Measurements from ENCODE around the gene RBMS3. TPM values are rescaled to one million over a fixed set of nuclear protein-coding genes. Genes with fewer than 3 reads are reported as not detected.
"Not testable (repeated sequence)": the region's sequence is repeated elsewhere in the genome, so short reads cannot be mapped to it uniquely, and the experiment has no call there.

The RBMS3 gene
- total RNA-seq, 4 donors from 2014 or later, result 116 to 171 (median 152) TPM

DNA sequence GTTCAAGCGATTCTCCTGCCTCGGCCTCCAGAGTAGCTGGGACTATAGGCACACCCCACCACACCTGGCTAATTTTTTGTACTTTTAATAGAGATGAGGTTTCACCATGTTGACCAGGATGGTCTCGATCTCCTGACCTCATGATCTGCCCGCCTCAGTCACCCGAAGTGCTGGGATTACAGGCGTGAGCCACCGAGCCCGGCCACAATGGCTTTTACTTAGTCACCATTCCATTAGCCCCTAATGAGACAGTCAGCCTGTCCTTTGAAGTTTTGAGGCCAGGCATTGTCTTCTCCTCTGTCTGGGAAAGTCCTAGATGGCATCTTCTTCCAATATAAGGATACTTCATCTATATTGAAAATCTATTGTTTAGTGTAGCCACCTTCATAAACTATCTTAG, 515.9 kb downstream of the RBMS3 start:
- TF ChIP-seq CTCF (IDR thresholded peaks at IDR 0.05), result no peak
- TF ChIP-seq POLR2A (IDR thresholded peaks at IDR 0.05), result no peak
- Histone ChIP-seq H3K27me3 (no peaks in the 10 kb centered on the region), H3K9me3 (no peaks in the 10 kb centered on the region), H3K4me3 (replicated peaks in 1 of 3) (no peak overlapping the region), H3K36me3 (no peaks in the 10 kb centered on the region), H3K27ac (no peak overlapping the region), H3K4me1 (no peaks in the 10 kb centered on the region)
- 95 to 99% methylated on average over 8 of the region's 8 CpGs for WGBS, 2 donors
- DNase-seq, result no peak
- intact Hi-C loops (cut with DNase I), result no loop called here

DNA sequence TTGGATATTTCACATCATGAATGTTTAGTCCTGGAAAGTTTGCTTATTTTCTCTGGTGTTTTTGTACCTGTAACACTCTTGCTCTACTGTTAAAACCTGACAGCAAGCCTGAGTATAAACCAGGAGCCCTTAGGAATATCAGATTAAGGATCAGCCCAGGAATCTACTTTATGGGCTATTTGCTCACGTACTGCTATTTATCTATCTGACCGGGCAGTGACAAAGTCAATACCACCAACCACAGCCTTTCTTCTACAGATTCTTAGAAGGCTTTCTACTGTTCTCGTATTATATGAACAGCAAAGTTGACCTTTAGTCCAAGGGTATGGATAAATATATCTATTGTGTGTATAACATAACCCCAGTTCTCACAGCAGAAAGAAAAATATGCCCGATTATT, 521.2 kb downstream of the RBMS3 start:
- intact Hi-C loops (cut with DNase I), result no loop called here

DNA sequence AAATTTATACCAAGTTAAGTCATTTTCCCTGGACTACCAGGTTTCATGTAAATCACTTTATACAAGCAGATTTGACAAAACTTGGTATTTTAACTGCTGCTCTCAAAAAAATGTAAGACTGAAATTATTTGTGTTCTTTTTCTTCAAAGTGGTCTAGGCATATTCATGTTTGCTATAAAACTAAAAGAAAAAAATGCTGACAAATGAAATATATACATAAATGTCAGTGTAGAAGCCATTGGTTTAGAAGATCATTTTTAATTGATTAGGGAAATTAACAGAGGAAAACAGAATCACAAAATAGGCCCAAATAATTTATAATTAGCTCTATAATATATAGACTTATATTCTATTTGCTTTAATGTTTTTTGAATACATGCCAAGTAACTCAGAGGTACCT, 523.2 kb downstream of the RBMS3 start:
- no peaks in the 10 kb centered on the region for H3K27me3 ChIP-seq
- no peaks in the 10 kb centered on the region for H3K9me3 ChIP-seq
- no peak for TF ChIP-seq CTCF (IDR thresholded peaks at IDR 0.05)
- no peak for TF ChIP-seq POLR2A (IDR thresholded peaks at IDR 0.05)
- no peak overlapping the region for H3K4me3 ChIP-seq (replicated peaks in 1 of 3)
- no peaks in the 10 kb centered on the region for H3K36me3 ChIP-seq
- no peak overlapping the region for H3K27ac ChIP-seq
- no peak for DNase-seq
- peaks cover 0 to 5% of the 10 kb centered on the region in 2 donors for H3K4me1 ChIP-seq
- intact Hi-C loops (cut with DNase I), result no loop called here

More for the DNA sequence above, 521.2 kb downstream of the RBMS3 start:
- Histone ChIP-seq H3K27me3 (no peaks in the 10 kb centered on the region), H3K4me3 (replicated peaks in 1 of 3) (no peak overlapping the region), H3K4me1 (peaks cover 0 to 5% of the 10 kb centered on the region in 2 donors), H3K36me3 (no peaks in the 10 kb centered on the region), H3K27ac (no peak overlapping the region), H3K9me3 (no peaks in the 10 kb centered on the region)
- TF ChIP-seq CTCF (IDR thresholded peaks at IDR 0.05) (no peak), POLR2A (IDR thresholded peaks at IDR 0.05) (no peak)
- DNase-seq, result no peak
- 90 to 94% methylated on average over 4 of the region's 4 CpGs for WGBS, 2 donors

- intact Hi-C loops (cut with DNase I), result no loop called here
- peaks cover 0 to 5% of the 10 kb centered on the region in 2 donors for H3K4me1 ChIP-seq
- no peak overlapping the region for H3K4me3 ChIP-seq (replicated peaks in 1 of 3)
- H3K27ac ChIP-seq, result no peak overlapping the region
- no peaks in the 10 kb centered on the region for H3K36me3 ChIP-seq
- H3K9me3 ChIP-seq, result no peaks in the 10 kb centered on the region
- no peak for DNase-seq
- 0 to 31% methylated on average over 1 of the region's 1 CpG for WGBS, 2 donors
- TF ChIP-seq CTCF (IDR thresholded peaks at IDR 0.05) (no peak), POLR2A (IDR thresholded peaks at IDR 0.05) (no peak)
- H3K27me3 ChIP-seq, result no peaks in the 10 kb centered on the region
These were observed 524.9 kb downstream of the RBMS3 start for GRCh38 chr3:29805757-29806156.

- 87 to 89% methylated on average over 3 of the region's 3 CpGs for WGBS, 2 donors
These were observed 527.5 kb downstream of the RBMS3 start for GRCh38 chr3:29808324-29808723.

GRCh38 chr3:29822071-29822470, 541.2 kb downstream of the RBMS3 start:
- Histone ChIP-seq H3K4me3 (replicated peaks in 1 of 3) (no peak overlapping the region), H3K4me1 (no peaks in the 10 kb centered on the region), H3K27me3 (no peaks in the 10 kb centered on the region), H3K36me3 (no peaks in the 10 kb centered on the region), H3K9me3 (no peaks in the 10 kb centered on the region), H3K27ac (no peak overlapping the region)
- intact Hi-C loops (cut with DNase I), result no loop called here
- no peak for DNase-seq
- TF ChIP-seq POLR2A (IDR thresholded peaks at IDR 0.05), result no peak
- TF ChIP-seq CTCF (IDR thresholded peaks at IDR 0.05), result no peak

More at GRCh38 chr3:29808324-29808723, 527.5 kb downstream of the RBMS3 start:
- intact Hi-C loops (cut with DNase I); H3K4me3 ChIP-seq (replicated peaks in 1 of 3); H3K27me3 ChIP-seq; H3K36me3 ChIP-seq; H3K4me1 ChIP-seq; DNase-seq; H3K9me3 ChIP-seq; H3K27ac ChIP-seq: not testable (repeated sequence)

Measured in thyroid gland (tissue), 4 donors.